H1 (cell line): ENCODE results near the gene GNAQ.

ENCODE experiments used
- CHD2 ChIP-seq: IDR thresholded peaks from 2 replicates; pipeline ENCODE4 v1.6.1; 2012; ENCODE audit warnings: low read length, improper control_type of control experiment
- CTCF ChIP-seq, 3 experiments: IDR thresholded peaks; 1 replicate in 2 of 3; 2 replicates in 1 of 3; pipeline versions ENCODE4 v1.5.1 to v1.6.1; 2011; ENCODE audit warnings: low read length in 3 of 3, mild to moderate bottlenecking in 3 of 3, inconsistent platforms in 2 of 3, low read depth in 1 of 3, moderate library complexity in 1 of 3; ENCODE audit not compliant: insufficient read depth in 1 of 3; ENCODE audit errors: control extremely low read depth in 1 of 3
- MAX ChIP-seq: IDR thresholded peaks from 2 replicates; pipeline ENCODE4 v1.6.1; 2012; ENCODE audit warnings: inconsistent platforms
- POLR2A ChIP-seq, 2 experiments: IDR thresholded peaks; 1 replicate in 1 of 2; 2 replicates in 1 of 2; pipeline ENCODE4 v1.6.1; 2011; ENCODE audit warnings: low read depth in 2 of 2, low read length in 2 of 2, mild to moderate bottlenecking in 2 of 2; ENCODE audit errors: control extremely low read depth in 1 of 2

- TF ChIP-seq CTCF (IDR thresholded peaks at IDR 0.05; ENCODE audit: control extremely low read depth in 1 of 3, insufficient read depth in 1 of 3, low read depth in 1 of 3, low read length in 3 of 3) (no peak), MAX (no peak), POLR2A (IDR thresholded peaks at IDR 0.05; ENCODE audit: control extremely low read depth in 1 of 2, low read depth in 2 of 2, low read length in 2 of 2) (no peak), CHD2 (no peak)
Observed at GRCh38 chr9:77946969-77947620, 84.5 kb downstream of the GNAQ start.
